ENCODE results near the gene AGPAT4.

The AGPAT4 gene

DNA sequence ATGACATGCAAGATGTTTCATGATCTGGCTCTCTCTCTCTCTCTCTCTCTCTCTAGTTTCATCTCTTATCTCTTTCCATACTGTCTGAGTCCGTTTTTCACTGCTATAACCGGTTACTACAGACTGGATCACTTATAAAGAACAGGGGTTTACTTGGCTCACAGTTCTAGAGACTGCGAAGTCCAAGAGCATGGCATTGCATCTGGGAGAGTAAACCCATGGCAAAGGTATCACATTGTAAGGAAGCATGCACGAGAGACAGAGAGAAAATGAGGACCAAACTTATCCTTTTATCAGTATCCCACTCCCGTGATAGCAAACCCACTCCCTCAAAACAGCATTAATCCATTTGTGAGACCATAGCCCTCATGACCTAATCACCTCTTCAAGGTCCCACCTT, 7.2 kb upstream of the AGPAT4 start:
- no peak for DNase-seq (ENCODE audit: low read depth)

DNA sequence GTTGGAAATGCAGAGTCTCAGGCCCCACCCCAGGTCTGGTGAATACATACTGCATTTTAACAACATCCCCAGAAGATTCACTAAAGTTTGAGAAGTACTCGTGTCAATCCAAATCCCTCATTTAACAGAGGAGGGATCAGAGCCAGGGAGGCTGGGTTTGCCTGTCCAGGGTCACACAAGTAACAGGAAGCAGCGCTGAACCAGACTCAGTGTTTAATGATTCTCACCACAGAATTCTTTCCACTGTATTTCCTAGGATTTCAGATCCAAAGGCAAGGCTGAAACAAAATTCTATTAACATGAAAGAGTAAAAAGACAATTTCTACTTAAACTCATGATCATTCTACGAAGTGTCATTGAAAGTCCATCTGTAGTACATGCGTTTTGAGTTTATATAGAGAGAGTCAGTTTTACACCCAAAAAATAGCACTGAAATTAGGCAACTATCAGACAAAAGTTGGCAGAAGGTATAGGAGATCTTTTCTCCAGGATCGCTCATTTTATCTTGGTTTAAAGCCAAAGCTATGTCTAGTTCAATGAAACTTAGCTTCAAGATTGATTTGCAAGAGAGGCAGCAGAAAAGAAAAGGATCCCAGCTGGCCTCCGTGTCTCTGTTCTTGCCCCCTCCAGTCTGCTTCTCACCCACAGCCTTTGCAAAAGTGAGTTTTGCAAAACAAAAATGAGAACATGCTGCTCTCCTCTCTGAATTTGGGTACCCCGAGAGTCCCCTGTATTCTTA, 6.0 kb upstream of the AGPAT4 start:
- DNase-seq (ENCODE audit: low read depth): no peak

DNA sequence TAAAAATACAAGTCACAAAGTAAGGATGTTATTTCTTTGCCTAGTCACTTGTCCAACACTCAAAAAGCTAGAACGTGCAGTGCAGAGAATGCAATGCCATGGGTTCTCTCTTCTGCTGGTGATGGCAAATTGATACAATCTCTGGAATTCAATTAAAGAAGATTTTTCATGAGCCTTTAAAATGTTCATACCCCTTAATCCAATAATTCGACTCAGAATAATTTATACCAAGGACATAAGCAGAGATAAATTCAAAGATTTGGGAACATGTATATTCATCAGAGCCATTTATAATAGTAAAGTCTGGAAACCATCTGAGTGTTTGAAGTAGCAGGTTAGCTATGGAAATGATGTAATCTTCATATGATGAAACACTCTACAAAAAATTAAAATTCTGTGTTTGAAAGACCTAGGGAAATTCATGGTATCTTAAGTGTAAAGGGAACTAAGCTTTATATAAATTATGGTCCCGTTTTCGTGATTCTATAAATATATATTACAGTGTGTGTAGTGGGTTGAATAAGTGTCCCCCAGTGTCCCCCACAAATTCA, 2.8 kb upstream of the AGPAT4 start:
- DNase-seq (ENCODE audit: low read depth): no peak

DNA sequence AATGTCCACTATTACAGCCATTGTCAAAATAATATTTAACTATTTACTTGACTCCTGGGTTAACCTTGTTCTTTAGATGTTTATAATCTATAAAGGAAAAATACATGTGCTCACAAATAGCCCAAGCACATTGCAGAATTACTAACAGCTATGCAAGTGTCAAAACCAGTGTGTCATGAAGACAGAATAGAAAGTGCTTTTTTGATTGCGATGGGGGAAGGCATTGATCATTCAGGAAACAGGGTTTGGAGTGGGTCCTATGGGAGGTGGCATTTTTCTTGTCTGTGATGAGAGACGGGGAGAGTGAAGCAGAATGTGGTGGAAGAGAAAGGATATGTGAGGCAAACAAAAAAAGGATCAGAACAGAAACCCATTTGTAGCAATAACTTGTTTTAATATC, 1.0 kb upstream of the AGPAT4 start:
- no peak for DNase-seq (ENCODE audit: low read depth)

DNA sequence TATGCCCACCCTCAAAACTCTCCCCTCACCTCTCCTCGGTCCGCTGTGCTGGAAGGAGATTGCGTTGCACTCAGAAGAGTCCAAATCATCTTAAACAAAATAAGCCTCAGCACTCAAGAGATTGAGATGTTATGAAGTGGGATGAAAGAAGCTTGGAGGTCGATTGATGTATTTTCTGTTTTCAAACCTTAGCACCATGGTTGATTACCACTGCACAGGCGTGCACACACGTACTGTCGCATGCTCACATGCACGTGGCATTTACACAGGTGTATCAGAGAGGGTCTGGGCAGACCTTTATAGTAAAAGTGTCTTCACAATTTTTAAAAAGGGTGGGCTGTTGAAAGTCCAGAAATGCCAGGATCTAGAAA, 612 bp upstream of the AGPAT4 start:
- DNase-seq (ENCODE audit: low read depth): no peak

DNA sequence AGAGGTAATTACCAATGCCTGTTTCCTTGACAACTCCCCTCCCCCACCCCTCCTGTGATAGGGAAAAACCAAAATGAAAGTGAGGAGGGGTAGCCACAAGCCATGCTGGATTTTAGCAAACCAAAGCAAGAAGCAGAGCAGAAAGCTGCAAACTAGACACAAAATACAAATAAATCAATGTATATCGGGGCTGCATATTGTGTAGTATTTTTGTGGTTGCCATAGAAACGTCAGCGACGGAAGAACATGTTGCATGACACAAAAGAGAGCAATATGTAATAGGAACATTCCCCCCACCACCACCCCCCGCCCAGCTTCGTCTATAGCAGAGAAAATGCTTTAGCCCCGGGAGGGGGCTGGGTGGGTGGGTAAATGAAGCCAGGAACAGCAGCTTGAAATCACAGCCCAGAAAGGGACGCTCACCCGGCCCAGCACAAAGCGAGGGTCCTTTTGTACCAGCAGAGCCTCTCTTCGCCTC, 548 bp downstream of the AGPAT4 start:
- DNase-seq (ENCODE audit: low read depth): peak; percentile 6

DNA sequence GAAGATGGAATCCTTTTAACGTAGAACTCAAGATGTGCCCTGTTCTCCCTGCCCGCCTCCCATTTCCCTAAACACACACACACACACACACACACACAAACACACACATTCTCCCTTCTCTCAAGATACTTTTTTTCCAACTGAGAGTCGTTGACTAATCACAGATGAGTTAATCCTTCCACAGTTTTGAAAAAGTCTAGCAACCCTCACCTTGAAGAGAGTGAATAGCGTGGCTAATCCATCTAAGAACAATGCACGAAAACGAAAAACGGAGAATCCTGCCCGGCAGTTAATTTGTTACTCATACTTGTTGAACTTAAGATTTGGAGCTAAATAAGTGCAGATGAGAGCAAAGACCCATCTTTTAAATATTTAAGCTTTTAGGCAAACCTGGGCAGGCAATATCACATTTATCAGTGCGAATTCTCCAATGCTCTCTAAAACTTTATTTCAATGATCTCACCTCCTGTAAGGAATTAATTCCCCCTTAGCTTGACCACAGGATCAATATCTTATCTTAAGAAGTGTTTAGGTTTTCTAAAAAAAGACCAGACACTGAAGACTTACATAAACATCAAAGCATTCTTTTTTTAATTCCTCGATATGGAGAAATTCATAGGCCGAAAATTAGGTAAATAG, 1.1 kb downstream of the AGPAT4 start:
- no peak for DNase-seq (ENCODE audit: low read depth)

DNA sequence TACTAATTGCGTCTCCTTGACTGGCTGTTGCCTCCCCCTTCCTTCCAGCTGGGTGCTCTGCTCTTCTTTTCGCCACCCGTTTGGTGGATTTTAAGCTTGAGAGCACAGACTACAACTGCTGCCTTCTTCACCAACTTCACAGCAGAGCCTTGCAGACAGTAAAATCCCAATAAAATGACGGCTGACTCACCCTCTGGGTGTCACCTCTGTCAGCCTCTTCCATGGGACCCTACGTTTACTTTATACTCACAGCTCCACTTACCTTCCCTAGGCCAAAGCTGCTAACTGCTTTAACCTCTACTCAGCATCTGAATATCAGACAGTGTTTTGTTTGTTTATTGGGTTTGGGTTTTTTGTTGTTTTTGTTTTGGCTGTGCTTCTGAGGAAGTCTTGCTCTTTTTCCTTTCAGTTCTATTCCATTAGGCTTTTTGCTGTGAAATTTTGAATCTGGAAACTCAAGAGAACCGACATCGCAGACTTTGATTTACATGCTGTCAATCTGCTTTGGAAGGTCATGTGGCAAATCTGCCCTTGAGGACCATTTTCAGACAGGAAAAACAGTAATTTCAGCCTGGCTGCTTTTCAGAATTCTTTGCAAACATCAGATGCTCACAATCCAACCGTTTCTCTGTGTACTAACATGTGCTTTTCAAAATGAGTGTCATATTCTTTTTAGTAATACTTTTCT, 2.4 kb downstream of the AGPAT4 start:
- no peak for DNase-seq (ENCODE audit: low read depth)

DNA sequence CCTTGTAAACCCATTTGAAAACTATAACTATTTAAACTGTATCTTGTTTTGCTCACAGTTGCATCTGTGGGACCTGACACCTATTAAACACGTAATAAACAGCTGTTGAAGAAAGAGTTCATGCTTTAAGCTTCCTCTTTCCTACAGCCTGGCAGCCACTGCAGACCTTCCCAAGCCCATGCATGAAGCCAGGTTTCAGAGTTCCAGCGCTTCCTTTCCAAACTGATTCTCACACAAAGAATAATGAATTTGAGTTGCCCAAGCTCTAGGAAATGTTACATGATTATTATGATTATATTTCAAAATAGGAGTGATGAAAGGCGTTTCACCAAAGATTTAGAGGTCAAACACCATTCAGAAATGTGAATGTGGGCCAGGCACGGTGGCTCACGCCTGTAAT, 3.7 kb downstream of the AGPAT4 start:
- no peak for DNase-seq (ENCODE audit: low read depth)

DNA sequence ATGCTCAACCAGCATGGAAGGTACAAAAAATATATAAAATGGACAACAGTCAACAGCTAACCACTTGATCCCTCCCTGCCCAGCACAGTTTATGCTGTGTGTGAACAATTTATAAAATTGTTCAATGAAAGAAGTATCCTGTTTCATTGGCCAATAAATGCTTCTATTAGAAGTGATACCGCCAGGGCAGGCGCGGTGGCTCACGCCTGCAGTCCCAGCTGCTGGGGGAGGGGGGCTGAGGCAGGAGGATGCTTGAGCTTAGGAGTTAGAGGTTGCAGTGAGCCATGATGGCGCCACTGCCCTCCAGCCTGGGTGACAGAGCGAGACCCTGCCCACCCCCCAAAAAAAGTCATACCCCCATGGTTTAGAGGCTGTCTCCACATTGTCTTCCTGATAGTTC, 4.6 kb downstream of the AGPAT4 start:
- no peak for DNase-seq (ENCODE audit: low read depth)

DNA sequence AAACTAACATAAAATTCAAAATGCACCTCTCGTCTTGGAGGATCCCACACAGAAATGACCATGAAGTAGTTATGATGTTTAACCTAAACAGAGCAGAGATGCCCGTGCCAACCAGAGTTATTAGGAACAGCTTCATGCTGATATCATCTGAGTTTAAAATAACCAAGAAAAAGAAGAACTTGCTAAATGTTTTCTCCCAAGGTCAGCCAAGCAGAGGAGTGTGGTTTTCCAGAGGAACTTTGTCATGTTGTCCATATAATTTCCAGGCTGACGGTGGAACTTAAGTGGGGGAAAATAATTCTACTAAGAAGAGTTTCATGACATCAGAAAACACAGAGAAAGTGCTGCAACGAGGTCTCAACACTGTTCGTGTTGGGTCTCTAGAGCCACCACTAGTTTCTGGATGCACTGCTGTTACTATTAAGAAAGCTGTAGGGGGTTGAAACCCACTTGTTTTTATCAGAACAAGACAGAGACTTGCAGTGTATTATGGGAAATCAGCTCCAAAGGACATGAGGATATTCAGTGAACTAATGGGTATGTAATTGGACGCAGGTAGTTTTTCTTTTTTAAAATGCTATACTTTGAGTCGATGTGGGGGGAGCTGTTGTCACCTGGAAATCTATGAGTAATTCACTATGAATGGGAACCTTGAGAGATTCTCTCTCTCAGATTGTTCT, 5.2 kb downstream of the AGPAT4 start:
- DNase-seq (ENCODE audit: low read depth): no peak

DNA sequence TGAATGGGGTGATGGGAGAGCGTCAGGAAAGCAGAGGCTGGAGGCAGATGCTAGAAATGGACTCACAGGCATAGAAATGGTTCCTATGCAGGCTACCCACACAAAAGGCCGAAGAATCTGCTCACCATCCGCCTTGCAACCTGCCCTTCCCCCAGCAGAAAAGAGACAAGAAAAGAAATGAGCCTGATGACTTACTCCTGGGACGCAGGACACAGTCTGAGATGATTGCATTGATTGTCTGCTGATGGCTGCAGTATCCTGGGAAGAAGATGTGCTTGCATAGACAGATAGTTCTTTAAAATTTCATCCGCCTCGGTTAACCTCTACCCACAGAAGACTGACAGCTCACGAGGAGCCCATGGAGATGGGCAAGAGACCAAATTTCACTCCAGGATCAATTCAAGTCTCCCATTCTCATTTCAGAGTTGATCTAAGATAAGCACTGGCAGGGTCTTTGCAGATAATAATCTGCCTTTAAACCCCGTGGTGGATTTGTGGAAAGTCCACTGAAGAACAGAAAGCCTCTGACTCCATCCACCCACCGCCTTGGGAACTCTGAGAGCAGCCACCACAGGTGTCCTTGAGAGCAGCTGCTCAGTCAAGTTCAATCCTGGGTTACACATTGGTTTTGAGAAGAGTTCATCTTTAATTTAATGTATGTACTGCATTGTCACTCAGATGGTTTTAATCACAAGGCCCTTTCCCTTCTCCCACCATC, 7.2 kb downstream of the AGPAT4 start:
- no peak for DNase-seq (ENCODE audit: low read depth)

DNA sequence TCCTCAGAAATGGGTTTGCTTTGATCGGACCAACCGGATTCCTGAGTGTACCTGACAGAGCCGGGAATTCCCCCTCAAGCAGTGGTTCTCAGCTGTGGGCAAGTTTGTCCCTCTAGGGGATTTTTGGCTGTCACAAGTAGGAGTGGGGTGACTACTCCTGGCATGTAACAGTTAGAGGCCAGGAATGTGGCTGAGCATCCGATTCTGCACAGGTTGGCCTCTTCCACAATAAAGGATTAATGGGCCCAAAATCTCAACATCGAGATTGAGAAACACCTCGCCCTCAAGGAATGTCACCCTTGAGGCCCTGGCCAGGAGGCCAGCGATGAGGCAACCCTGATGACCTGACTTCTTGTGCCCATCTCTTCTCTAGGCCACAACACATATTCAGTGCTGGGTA, 7.9 kb downstream of the AGPAT4 start:
- no peak for DNase-seq (ENCODE audit: low read depth)

DNA sequence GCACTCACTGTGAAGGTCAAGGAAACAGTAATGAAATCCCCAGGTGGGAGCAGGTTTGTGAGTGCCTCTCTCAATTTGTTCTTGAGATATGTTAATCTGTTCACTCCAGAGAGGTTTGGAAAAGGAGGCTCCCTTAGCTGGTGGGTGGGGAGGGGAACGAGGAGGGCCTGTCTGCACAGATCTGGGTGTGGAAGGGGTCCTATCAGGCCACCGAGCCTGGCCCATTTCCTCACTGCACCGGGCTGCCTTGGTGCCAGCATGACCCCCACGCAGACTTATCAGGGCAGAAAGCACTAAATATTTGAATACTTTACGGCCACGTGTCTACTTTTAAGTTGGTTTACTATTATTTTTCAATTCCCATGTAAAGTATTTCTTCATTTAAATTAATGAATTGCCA, 8.3 kb downstream of the AGPAT4 start:
- no peak for DNase-seq (ENCODE audit: low read depth)

DNA sequence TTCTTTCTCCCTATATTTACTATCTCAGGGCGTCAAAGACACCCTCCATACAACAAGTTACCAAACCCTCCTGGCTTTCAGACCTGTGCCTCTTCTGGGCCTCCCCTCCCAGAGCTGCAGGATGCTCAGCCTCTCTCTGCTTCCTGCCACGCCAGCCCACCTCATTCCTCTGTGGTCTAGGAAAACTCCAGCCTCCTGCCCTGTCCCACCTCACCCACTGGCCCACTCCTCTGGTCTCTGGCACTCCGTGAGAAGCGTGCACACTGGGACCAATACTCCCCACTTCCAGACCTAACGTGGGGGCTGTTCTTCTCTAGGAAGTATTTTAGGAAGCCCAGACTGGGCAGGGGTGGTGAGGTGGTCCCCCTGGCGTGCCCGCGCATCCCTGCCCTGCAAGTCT, 9.7 kb downstream of the AGPAT4 start:
- DNase-seq (ENCODE audit: low read depth): no peak

DNA sequence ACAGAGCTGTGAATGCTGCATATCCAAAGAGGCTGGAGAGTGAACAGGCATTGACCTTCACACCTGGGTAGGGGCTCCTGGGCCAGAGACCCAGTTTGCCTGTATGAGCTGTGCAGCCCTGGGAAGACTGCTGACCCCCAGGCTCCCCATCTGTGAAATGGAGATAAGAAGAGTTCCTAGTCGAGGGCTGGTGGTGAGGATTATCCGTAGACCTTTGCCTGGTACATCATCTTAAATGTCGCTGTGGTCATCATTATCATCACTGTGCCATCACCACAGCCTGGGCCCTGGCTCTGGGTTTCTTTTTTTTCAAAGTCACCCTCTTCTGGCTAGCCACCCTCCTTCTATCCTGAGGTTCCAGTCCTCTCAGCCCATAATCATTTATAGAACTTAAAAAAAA, 12.0 kb downstream of the AGPAT4 start:
- no peak for DNase-seq (ENCODE audit: low read depth)

DNA sequence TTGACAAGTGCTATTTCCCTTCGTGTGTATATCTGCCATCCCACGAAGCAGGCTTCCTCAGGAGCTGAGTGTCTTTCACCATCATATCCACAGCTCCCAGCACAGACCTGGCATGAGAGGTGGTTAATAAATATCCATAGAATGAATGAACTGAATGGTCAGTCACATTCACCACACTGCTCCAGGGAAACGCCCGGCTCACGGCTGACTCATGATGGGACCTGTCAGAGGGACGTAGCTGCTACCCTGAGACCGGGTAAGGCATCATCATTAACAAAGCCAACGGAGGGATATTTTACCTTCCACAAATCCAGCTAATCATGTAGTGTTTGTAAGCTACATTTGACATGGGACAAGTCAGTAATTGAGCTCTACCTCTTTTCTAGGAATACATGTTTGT, 12.5 kb downstream of the AGPAT4 start:
- DNase-seq (ENCODE audit: low read depth): no peak

DNA sequence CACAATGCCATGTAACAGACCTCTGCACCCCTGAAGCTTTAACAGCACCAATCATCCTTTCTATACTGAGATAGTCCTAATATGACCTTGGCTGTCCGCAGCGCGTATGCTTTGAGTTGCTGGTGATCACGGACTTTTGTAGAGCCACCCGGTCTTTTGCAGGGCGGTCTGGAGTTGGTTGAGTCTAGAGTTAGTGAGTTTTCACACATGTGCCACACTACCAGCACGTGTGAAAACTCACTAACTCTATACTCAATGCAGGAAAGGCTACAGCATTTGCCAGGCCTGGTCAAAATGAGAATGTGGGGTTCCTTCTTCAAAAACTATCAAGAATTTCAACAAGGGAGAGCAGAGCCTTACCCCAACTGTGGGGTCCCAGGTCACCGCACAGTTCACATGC, 14.6 kb downstream of the AGPAT4 start:
- DNase-seq (ENCODE audit: low read depth): no peak

DNA sequence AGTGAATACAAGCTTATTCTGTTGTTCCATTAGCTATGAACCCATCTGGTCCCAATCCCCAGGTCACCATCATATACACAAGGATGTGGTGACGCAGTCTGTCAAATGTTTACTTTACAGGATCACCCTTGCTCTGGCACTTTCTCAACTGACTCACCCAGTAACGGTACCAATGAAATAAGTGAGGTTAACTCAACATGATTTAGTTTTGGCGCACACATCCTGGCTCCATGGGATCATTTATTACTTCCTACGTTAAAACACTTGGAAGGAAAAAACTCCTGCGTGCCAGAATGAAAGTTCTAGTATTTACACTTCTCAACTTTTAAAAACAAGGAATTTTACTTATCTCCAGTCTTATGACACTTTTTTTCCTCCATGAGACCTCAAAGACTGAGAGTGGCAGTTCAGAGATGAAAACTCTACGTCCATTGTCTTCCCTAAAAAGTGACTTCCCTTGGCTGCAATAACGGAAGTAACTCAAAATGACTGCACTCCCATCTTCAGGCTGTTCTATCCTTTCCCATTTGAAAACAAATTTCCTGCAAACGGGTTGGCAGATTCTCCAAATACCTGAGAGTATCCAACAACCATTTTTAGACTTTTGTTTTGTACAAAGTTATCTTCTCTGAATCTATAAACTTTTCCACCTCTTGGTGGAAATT, 15.9 kb downstream of the AGPAT4 start:
- no peak for DNase-seq (ENCODE audit: low read depth)

DNA sequence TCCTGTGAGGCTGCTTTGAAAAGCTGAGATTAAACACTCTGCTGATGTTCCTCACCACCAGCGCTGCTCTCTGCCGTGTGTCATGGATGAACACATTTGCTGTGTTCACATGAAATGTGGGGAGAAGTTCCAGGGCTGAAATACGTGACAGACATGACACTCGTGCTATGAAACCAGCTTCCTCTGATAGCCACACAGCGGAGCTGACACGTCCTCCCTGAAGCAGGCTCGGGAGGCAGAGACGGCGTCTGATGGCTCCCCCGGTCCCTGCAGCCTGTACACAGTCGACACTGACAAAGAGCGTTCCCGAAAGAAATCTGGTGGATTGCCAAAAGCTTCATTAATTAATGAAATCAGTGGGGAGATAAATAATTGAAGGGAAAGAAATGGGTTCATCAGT, 17.5 kb downstream of the AGPAT4 start:
- no peak for DNase-seq (ENCODE audit: low read depth)

DNA sequence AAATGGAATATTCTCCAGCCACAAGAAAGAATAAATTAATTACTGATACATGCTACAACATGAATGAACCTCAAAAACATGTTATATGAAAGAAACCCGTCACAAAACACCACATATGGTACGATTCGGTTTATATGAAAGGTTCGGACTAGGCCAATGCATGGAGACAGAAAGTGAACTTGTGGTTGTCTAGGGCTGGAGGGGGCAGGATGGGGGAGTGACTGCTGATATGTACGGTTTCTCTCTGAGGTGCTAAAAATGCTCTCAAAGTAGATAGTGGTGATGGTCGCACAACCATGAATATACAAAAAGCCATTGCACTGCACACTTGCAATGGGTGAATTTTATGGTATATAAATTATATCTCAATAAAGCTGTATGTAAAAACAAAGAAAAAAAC, 18.3 kb downstream of the AGPAT4 start:
- no peak for DNase-seq (ENCODE audit: low read depth)

All from stimulated activated CD4-positive, alpha-beta T cell treated with anti-CD3 and anti-CD28 coated beads, Interleukin-2, amount 100 ng/mL, for 4 hours (primary cell).